Progenitor cell of endocrine pancreas (in vitro differentiated cells): Measurements from ENCODE around the gene BTBD8. TPM values are rescaled to one million over a fixed set of nuclear protein-coding genes. Genes with fewer than 3 reads are reported as not detected.
"Not testable (repeated sequence)": the region's sequence is repeated elsewhere in the genome, so short reads cannot be mapped to it uniquely, and the experiment has no call there.

ENCODE experiments used
- DNase-seq: peaks from one replicate; pipeline ENCODE4 v3.0.0; 2021; ENCODE audit warnings: low spot score; ENCODE audit not compliant: unreplicated experiment
- H3K27ac Mint-ChIP-seq: 2 replicates; pipeline ENCODE4 v1.8.0; 2021; ENCODE audit warnings: mild to moderate bottlenecking, moderate library complexity, mixed read lengths
- H3K27me3 Mint-ChIP-seq: 2 replicates; pipeline ENCODE4 v1.8.0; 2021; ENCODE audit warnings: mixed read lengths
- H3K36me3 Mint-ChIP-seq: 2 replicates; pipeline ENCODE4 v1.8.0; 2022; ENCODE audit warnings: mixed read lengths; ENCODE audit not compliant: insufficient read depth
- H3K4me1 Mint-ChIP-seq: 2 replicates; pipeline ENCODE4 v1.8.0; 2021; ENCODE audit warnings: low read depth, mixed read lengths
- H3K4me3 Mint-ChIP-seq: 2 replicates; pipeline ENCODE4 v1.8.0; 2021; ENCODE audit warnings: low read depth, mild to moderate bottlenecking, moderate library complexity, mixed read lengths
- H3K9me3 Mint-ChIP-seq: 2 replicates; pipeline ENCODE4 v1.8.0; 2021; ENCODE audit warnings: low read depth, mixed read lengths
- total RNA-seq: library from RNA; stranded (reverse); gene quantifications from 2 replicates; pipeline ENCODE4 v1.2.1, GENCODE V29; 2021
- TF ChIP-seq, protein P1 (sequence below): fragments of 200-600 bp; sonication (generic); IDR thresholded peaks from one replicate; pipeline ENCODE4 v1.5.0; 2021; ENCODE audit warnings: antibody characterized with exemption, mild to moderate bottlenecking; ENCODE audit not compliant: unreplicated experiment

BTBD8 gene
- total RNA-seq, 1 donor from 2014 or later = 8.2 TPM

DNA sequence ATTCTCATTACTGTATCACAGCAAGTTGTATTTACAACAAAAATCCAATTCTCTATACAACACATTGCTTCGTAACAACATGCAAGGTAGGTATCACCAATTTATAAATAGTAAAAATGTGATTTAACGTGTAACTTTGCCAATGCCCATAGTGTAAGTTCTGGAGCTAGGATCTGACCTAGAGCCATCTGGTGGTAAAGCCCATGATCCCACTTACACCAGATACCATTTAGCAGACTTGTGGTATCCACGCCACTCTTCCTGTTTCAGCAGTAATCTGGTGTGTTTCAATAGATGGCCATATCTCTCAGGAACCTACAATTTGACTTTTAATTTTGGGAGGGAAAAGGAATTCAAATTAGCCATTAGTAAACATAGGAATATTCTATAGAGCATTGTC is 15.1 kb upstream of the BTBD8 start:
- no peak for DNase-seq
- Mint-ChIP-seq H3K4me1 (no peaks in the 10 kb centered on the region), H3K36me3 (no peaks in the 10 kb centered on the region), H3K9me3 (no peaks in the 10 kb centered on the region), H3K27me3 (no peaks in the 10 kb centered on the region), H3K4me3 (no peak overlapping the region), H3K27ac (no peak overlapping the region)
- TF ChIP-seq, protein P1, sequence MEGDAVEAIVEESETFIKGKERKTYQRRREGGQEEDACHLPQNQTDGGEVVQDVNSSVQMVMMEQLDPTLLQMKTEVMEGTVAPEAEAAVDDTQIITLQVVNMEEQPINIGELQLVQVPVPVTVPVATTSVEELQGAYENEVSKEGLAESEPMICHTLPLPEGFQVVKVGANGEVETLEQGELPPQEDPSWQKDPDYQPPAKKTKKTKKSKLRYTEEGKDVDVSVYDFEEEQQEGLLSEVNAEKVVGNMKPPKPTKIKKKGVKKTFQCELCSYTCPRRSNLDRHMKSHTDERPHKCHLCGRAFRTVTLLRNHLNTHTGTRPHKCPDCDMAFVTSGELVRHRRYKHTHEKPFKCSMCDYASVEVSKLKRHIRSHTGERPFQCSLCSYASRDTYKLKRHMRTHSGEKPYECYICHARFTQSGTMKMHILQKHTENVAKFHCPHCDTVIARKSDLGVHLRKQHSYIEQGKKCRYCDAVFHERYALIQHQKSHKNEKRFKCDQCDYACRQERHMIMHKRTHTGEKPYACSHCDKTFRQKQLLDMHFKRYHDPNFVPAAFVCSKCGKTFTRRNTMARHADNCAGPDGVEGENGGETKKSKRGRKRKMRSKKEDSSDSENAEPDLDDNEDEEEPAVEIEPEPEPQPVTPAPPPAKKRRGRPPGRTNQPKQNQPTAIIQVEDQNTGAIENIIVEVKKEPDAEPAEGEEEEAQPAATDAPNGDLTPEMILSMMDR = no peak

DNA sequence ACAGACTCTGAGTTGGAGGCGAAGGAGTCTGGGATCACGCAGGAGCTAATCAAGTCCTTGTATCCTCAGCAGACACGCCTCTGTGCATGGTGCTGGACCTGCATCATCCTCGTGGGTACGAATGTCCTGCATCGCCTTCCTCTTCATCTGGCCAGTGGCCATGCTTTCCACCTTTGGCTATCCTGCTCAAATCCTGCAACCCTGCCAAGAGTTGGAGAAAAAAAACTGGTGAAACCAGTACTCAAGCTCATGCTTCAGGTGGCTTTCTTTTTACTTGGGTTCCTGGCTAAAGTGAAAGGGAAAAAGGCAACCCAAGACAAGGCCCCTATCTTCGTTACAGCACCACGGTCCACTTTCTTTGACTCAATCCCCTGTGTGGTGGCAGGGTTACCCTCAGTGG is 13.8 kb upstream of the BTBD8 start:
- no peak for DNase-seq
- H3K4me1 Mint-ChIP-seq = no peaks in the 10 kb centered on the region
- TF ChIP-seq, protein P1 = no peak
- no peak overlapping the region for H3K4me3 Mint-ChIP-seq
- H3K36me3 Mint-ChIP-seq = no peaks in the 10 kb centered on the region
- H3K27ac Mint-ChIP-seq = no peak overlapping the region
- no peaks in the 10 kb centered on the region for H3K9me3 Mint-ChIP-seq
- H3K27me3 Mint-ChIP-seq = no peaks in the 10 kb centered on the region

DNA sequence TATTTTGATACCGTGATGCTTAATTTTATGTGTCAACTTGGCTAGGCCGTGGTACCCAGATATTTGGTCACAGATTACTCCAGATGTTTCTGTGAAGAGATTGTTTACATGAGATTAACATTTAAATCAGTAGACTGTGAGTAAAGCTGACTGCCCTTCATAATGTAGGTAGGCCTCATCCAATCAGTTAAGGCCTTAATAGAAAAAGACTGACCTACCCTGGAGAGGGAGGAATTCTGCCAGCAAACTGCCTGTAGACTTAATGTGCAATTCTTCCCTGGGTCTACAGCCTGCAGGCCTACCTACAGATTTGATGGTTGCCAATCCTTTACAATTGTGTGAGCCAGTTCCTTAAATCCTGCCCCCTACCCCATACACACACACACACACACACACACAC is 9.3 kb upstream of the BTBD8 start:
- Mint-ChIP-seq H3K4me3 (no peak overlapping the region), H3K27ac (no peak overlapping the region), H3K36me3 (no peaks in the 10 kb centered on the region), H3K9me3 (no peaks in the 10 kb centered on the region), H3K4me1 (no peaks in the 10 kb centered on the region), H3K27me3 (peaks cover 7% of the 10 kb centered on the region)
- TF ChIP-seq, protein P1 = no peak
- no peak for DNase-seq

DNA sequence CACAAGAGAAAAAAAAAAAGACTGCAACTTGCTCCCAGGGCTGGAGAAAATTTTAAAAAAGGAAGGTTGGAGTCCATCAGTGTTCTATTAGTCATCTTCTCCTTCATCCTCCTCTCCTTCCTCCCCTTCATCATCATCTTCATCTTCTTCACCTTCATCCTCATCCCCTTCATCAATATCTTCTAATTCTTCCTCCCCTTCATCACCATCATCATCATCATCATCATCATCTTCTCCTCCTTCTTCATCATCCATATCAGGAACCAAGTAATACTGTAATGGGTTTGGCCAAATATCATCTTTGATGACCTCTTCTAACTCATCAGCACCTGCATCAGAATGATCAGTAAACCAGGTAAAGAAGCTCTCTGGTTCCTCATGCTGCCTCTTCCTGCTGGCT is 5.7 kb upstream of the BTBD8 start:
- not testable (repeated sequence) for H3K4me1 Mint-ChIP-seq, H3K27ac Mint-ChIP-seq, H3K27me3 Mint-ChIP-seq, H3K9me3 Mint-ChIP-seq, H3K36me3 Mint-ChIP-seq, DNase-seq, H3K4me3 Mint-ChIP-seq

DNA sequence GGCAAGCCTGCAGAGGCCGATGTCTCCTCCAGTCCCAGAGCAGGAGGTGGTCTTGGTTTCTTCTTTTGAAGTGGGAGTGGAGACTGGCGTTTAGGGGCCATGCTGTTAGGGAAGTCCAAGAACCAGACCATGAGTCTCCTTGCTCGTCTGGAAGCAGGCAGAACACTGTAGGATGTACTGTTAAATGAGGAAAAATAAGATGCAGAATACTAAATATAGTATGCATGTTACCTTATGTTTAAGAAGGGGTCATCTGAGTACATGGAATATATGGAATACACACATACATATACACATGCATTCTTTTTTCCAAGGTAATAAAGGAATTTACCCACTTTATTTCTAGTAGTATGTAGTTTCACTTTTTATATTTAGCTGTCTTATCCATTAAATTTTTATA is 4.8 kb upstream of the BTBD8 start, which contains the start of gene SETSIP:
Gene SETSIP (minus strand): TSS at position 101 of the 400 bp plus-strand sequence. CDS start 0 bp downstream, at position 101.
- Mint-ChIP-seq H3K9me3 (no peaks in the 10 kb centered on the region), H3K27me3 (peaks cover 7% of the 10 kb centered on the region), H3K4me1 (peaks cover 4% of the 10 kb centered on the region), H3K27ac (peak within 1 kb of the TSS; percentile 29), H3K36me3 (no peaks in the 10 kb centered on the region), H3K4me3 (no peak within 1 kb of the TSS)
- DNase-seq = no peak
- TF ChIP-seq, protein P1 = no peak

DNA sequence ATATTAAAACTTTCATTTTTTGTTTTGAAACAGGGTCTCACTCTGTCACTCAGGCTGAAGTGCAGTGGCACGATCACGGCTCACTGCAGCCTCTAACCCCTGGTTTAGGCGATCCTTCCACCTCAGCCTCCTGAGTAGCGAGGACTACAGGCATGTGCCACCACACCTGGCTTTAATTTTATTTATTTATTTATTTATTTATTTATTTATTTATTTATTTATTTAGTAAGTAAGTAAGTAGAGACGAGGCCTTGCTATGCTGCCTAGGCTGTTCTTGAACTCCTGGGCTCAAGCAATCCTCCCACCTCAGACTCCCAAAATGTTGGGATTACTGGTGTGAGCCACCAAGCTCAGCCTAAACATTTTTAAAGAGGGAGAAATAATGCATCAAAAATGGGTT is 3.8 kb upstream of the BTBD8 start:
- Mint-ChIP-seq H3K27me3 (peaks cover 7% of the 10 kb centered on the region), H3K4me3 (no peak overlapping the region), H3K9me3 (no peaks in the 10 kb centered on the region), H3K36me3 (no peaks in the 10 kb centered on the region), H3K27ac (no peak overlapping the region), H3K4me1 (peaks cover 4% of the 10 kb centered on the region)
- DNase-seq = no peak
- TF ChIP-seq, protein P1 = no peak

DNA sequence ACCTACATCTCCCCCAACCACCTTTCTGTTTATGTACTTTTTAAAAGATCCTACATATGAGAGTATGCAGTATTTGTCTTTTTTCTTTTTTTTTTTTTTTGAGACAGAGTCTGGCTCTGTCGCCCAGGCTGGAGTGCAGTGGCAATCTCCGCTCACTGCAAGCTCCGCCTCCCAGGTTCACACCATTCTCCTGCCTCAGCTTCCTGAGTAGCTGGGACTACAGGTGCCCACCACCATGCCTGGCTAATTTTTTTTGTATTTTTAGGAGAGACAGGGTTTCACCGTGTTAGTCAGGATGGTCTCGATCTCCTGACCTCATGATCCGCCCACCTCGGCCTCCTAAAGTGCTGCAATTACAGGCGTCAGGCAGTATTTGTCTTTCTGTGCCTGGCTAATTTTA is 2.1 kb upstream of the BTBD8 start:
- H3K27ac Mint-ChIP-seq = peak overlapping the region; percentile 50
- H3K4me1 Mint-ChIP-seq, H3K36me3 Mint-ChIP-seq: not testable (repeated sequence)

More for the DNA sequence above, 2.1 kb upstream of the BTBD8 start:
- not testable (repeated sequence) for H3K27me3 Mint-ChIP-seq, H3K4me3 Mint-ChIP-seq, DNase-seq, H3K9me3 Mint-ChIP-seq
